Adipocyte (in vitro differentiated cells): ENCODE data around the gene PCDHGB7.
"Not testable (repeated sequence)": the region's sequence is repeated elsewhere in the genome, so short reads cannot be mapped to it uniquely, and the experiment has no call there.

Source experiments
- DNase-seq: peaks from one replicate; pipeline ENCODE4 v3.0.0-alpha.2; 2015; ENCODE audit warnings: low read depth
- H3K27me3 ChIP-seq: replicated peaks from 2 replicates; pipeline ENCODE4 v1.7.0; 2013; ENCODE audit warnings: mild to moderate bottlenecking, low read length, moderate library complexity; ENCODE audit not compliant: control insufficient read depth, insufficient read depth
- H3K36me3 ChIP-seq: 2 replicates; pipeline ENCODE4 v1.7.0; 2013; ENCODE audit warnings: low read length, mild to moderate bottlenecking, moderate library complexity; ENCODE audit not compliant: control insufficient read depth, insufficient read depth, severe bottlenecking
- H3K4me1 ChIP-seq: 2 replicates; pipeline ENCODE4 v1.7.0; 2013; ENCODE audit warnings: mild to moderate bottlenecking, low read length, moderate library complexity; ENCODE audit not compliant: control insufficient read depth, insufficient read depth
- H3K4me3 ChIP-seq: 2 replicates; pipeline ENCODE4 v1.7.0; 2013; ENCODE audit warnings: mild to moderate bottlenecking, low read length, moderate library complexity
- H3K9ac ChIP-seq: 2 replicates; pipeline ENCODE4 v1.7.0; 2013; ENCODE audit warnings: mild to moderate bottlenecking, low read length, moderate library complexity
- H3K9me3 ChIP-seq: 2 replicates; pipeline ENCODE4 v1.7.0; 2013; ENCODE audit warnings: mild to moderate bottlenecking, low read length, moderate library complexity; ENCODE audit not compliant: control insufficient read depth

PCDHGB7 gene

GRCh38 chr5:141417494-141418172 lies at the start of gene PCDHGB7:
PCDHGB7 (plus strand) TSS chr5:141417677; CDS start chr5:141417860, 183 bp downstream.
- Histone ChIP-seq H3K9ac (peak within 1 kb of the TSS; percentile 70), H3K9me3 (peaks cover 42% of the 10 kb centered on the region), H3K4me3 (peak within 1 kb of the TSS; percentile 81)
- H3K4me1 ChIP-seq, H3K36me3 ChIP-seq, H3K27me3 ChIP-seq: not testable (repeated sequence)
- peak; percentile 72 for DNase-seq

GRCh38 chr5:141369994-141370848 lies 47.3 kb upstream of the PCDHGB7 start, which contains the start of gene PCDHGB3:
PCDHGB3 (plus strand) TSS chr5:141370242; CDS start chr5:141370395, 153 bp downstream.
- peak within 1 kb of the TSS; percentile 73 for H3K9ac ChIP-seq
- H3K27me3 ChIP-seq: peaks cover 21% of the 10 kb centered on the region
- peak within 1 kb of the TSS; percentile 80 for H3K4me3 ChIP-seq
- H3K9me3 ChIP-seq: peaks cover 69% of the 10 kb centered on the region
- H3K36me3 ChIP-seq: no peaks in the 10 kb centered on the region
- peak; percentile 19 for DNase-seq
- H3K4me1 ChIP-seq: peaks cover 4% of the 10 kb centered on the region

- no peak for DNase-seq
- H3K36me3 ChIP-seq: no peaks in the 10 kb centered on the region
- H3K27me3 ChIP-seq: peaks cover 11% of the 10 kb centered on the region
- peaks cover 61% of the 10 kb centered on the region for H3K9me3 ChIP-seq
- H3K9ac ChIP-seq: no peak overlapping the region
- peak overlapping the region; percentile 16 for H3K4me3 ChIP-seq
- H3K4me1 ChIP-seq: peaks cover 4% of the 10 kb centered on the region
Observed at GRCh38 chr5:141371572-141372475, 45.7 kb upstream of the PCDHGB7 start.

GRCh38 chr5:141373673-141374317 lies 43.7 kb upstream of the PCDHGB7 start, which contains the start of gene PCDHGA6:
PCDHGA6 (plus strand) TSS chr5:141373891; CDS start chr5:141374084, 193 bp downstream.
- peaks cover 4% of the 10 kb centered on the region for H3K4me1 ChIP-seq
- DNase-seq: peak; percentile 62
- peak within 1 kb of the TSS; percentile 30 for H3K9ac ChIP-seq
- H3K4me3 ChIP-seq: peak within 1 kb of the TSS; percentile 76
- peaks cover 57% of the 10 kb centered on the region for H3K9me3 ChIP-seq
- no peaks in the 10 kb centered on the region for H3K36me3 ChIP-seq
- H3K27me3 ChIP-seq: peaks cover 11% of the 10 kb centered on the region

GRCh38 chr5:141374627-141375026 lies 42.9 kb upstream of the PCDHGB7 start:
- Histone ChIP-seq H3K9ac (no peak overlapping the region), H3K4me1 (peaks cover 4% of the 10 kb centered on the region), H3K36me3 (no peaks in the 10 kb centered on the region), H3K9me3 (peaks cover 59% of the 10 kb centered on the region), H3K4me3 (peak overlapping the region; percentile 76), H3K27me3 (peaks cover 11% of the 10 kb centered on the region)
- no peak for DNase-seq

GRCh38 chr5:141375444-141376155 lies 41.9 kb upstream of the PCDHGB7 start:
- H3K4me1 ChIP-seq, H3K4me3 ChIP-seq, H3K9ac ChIP-seq, DNase-seq, H3K36me3 ChIP-seq: not testable (repeated sequence)
- H3K9me3 ChIP-seq: peaks cover 56% of the 10 kb centered on the region
- H3K27me3 ChIP-seq: peaks cover 11% of the 10 kb centered on the region

- H3K9ac ChIP-seq: peak within 1 kb of the TSS; percentile 84
- H3K27me3 ChIP-seq: no peaks in the 10 kb centered on the region
- H3K9me3 ChIP-seq: peaks cover 28% of the 10 kb centered on the region
- DNase-seq: peak; percentile 61
- no peaks in the 10 kb centered on the region for H3K36me3 ChIP-seq
- no peaks in the 10 kb centered on the region for H3K4me1 ChIP-seq
- H3K4me3 ChIP-seq: peak within 1 kb of the TSS; percentile 87
Observed at GRCh38 chr5:141382469-141383294, 34.8 kb upstream of the PCDHGB7 start, which contains the start of gene PCDHGA7. PCDHGA7 (plus strand) TSS chr5:141382742; CDS start chr5:141382900, 158 bp downstream.

- Histone ChIP-seq H3K27me3 (no peaks in the 10 kb centered on the region), H3K9ac (no peak overlapping the region), H3K36me3 (no peaks in the 10 kb centered on the region)
Observed at GRCh38 chr5:141383345-141383744, 34.1 kb upstream of the PCDHGB7 start.

GRCh38 chr5:141384471-141385267 lies 32.8 kb upstream of the PCDHGB7 start:
- H3K9me3 ChIP-seq: peaks cover 39% of the 10 kb centered on the region
- no peaks in the 10 kb centered on the region for H3K27me3 ChIP-seq
- H3K9ac ChIP-seq: no peak overlapping the region
- H3K36me3 ChIP-seq: no peaks in the 10 kb centered on the region
- H3K4me3 ChIP-seq: no peak overlapping the region
- no peak for DNase-seq
- H3K4me1 ChIP-seq: no peaks in the 10 kb centered on the region

More at GRCh38 chr5:141383345-141383744, 34.1 kb upstream of the PCDHGB7 start:
- no peak for DNase-seq
- H3K9me3 ChIP-seq: peaks cover 31% of the 10 kb centered on the region
- H3K4me3 ChIP-seq: peak overlapping the region; percentile 87
- no peaks in the 10 kb centered on the region for H3K4me1 ChIP-seq
